ENCODE data around the gene KIAA0319L.

The KIAA0319L gene

GRCh38 chr1:35533586-35533985 is 23.6 kb downstream of the KIAA0319L start:
- no peak for TF ChIP-seq CTCF (IDR thresholded peaks at IDR 0.05; ENCODE audit: low read depth, low read length, poor library complexity, severe bottlenecking)
- no peak for TF ChIP-seq EZH2phosphoT487 (IDR thresholded peaks at IDR 0.05; ENCODE audit: borderline replicate concordance, low read length)
- H3F3A ChIP-seq (ENCODE audit: control insufficient read depth, insufficient read depth), result no peaks in the 10 kb centered on the region
- no peak overlapping the region for H3K4me3 ChIP-seq (ENCODE audit: low read length)
- peaks cover 2% of the 10 kb centered on the region for H3K4me1 ChIP-seq (ENCODE audit: control insufficient read depth, low read length)
- H3K27ac ChIP-seq (ENCODE audit: low read depth, low read length), result no peak overlapping the region
- H3K9me2 ChIP-seq (replicated peaks; ENCODE audit: control insufficient read depth, low read length), result no peaks in the 10 kb centered on the region
- H4K20me1 ChIP-seq (ENCODE audit: control insufficient read depth, insufficient read depth, low read depth, low read length), result no peaks in the 10 kb centered on the region
- no peaks in the 10 kb centered on the region for H3K79me2 ChIP-seq (ENCODE audit: control insufficient read depth, low read length)
- peaks cover 23% of the 10 kb centered on the region for H3K36me3 ChIP-seq (ENCODE audit: control insufficient read depth, low read length)
- H3K4me2 ChIP-seq (ENCODE audit: low read length), result no peak overlapping the region
- no peaks in the 10 kb centered on the region for H3K27me3 ChIP-seq (ENCODE audit: control insufficient read depth, low read length)
- H3K9me3 ChIP-seq (ENCODE audit: control insufficient read depth, insufficient read depth, low read length), result peaks cover 6% of the 10 kb centered on the region; the same call in 1 of the 2 replicates

- Histone ChIP-seq H3F3A (ENCODE audit: control insufficient read depth, insufficient read depth) (no peaks in the 10 kb centered on the region), H3K4me3 (ENCODE audit: low read length) (no peak overlapping the region), H3K9me3 (ENCODE audit: control insufficient read depth, insufficient read depth, low read length) (peaks cover 6% of the 10 kb centered on the region; the same call in 1 of the 2 replicates), H3K27me3 (ENCODE audit: control insufficient read depth, low read length) (no peaks in the 10 kb centered on the region), H3K27ac (ENCODE audit: low read depth, low read length) (no peak overlapping the region), H3K36me3 (ENCODE audit: control insufficient read depth, low read length) (peaks cover 22% of the 10 kb centered on the region), H3K9me2 (replicated peaks; ENCODE audit: control insufficient read depth, low read length) (no peaks in the 10 kb centered on the region), H4K20me1 (ENCODE audit: control insufficient read depth, insufficient read depth, low read depth, low read length) (no peaks in the 10 kb centered on the region), H3K4me1 (ENCODE audit: control insufficient read depth, low read length) (no peaks in the 10 kb centered on the region), H3K4me2 (ENCODE audit: low read length) (no peak overlapping the region), H3K79me2 (ENCODE audit: control insufficient read depth, low read length) (no peaks in the 10 kb centered on the region)
- no peak for TF ChIP-seq EZH2phosphoT487 (IDR thresholded peaks at IDR 0.05; ENCODE audit: borderline replicate concordance, low read length)
These were observed 24.5 kb downstream of the KIAA0319L start for GRCh38 chr1:35532497-35533223.

- Histone ChIP-seq H3K9me3 (ENCODE audit: control insufficient read depth, insufficient read depth, low read length) (peaks cover 6% of the 10 kb centered on the region; the same call in 1 of the 2 replicates), H3K36me3 (ENCODE audit: control insufficient read depth, low read length) (peaks cover 22% of the 10 kb centered on the region)
These were observed 25.8 kb downstream of the KIAA0319L start for GRCh38 chr1:35531368-35531767.

More at GRCh38 chr1:35531368-35531767, 25.8 kb downstream of the KIAA0319L start:
- Histone ChIP-seq H3K4me1 (ENCODE audit: control insufficient read depth, low read length) (no peaks in the 10 kb centered on the region), H3K9me2 (replicated peaks; ENCODE audit: control insufficient read depth, low read length) (no peaks in the 10 kb centered on the region), H3K79me2 (ENCODE audit: control insufficient read depth, low read length) (no peaks in the 10 kb centered on the region), H3F3A (ENCODE audit: control insufficient read depth, insufficient read depth) (no peaks in the 10 kb centered on the region), H4K20me1 (ENCODE audit: control insufficient read depth, insufficient read depth, low read depth, low read length) (no peaks in the 10 kb centered on the region), H3K27me3 (ENCODE audit: control insufficient read depth, low read length) (no peaks in the 10 kb centered on the region), H3K4me3 (ENCODE audit: low read length) (no peak overlapping the region), H3K27ac (ENCODE audit: low read depth, low read length) (no peak overlapping the region), H3K4me2 (ENCODE audit: low read length) (no peak overlapping the region)
- TF ChIP-seq CTCF (IDR thresholded peaks at IDR 0.05; ENCODE audit: low read depth, low read length, poor library complexity, severe bottlenecking), result no peak
- no peak for TF ChIP-seq EZH2phosphoT487 (IDR thresholded peaks at IDR 0.05; ENCODE audit: borderline replicate concordance, low read length)

All from DOHH2 (cell line).